SW480 (cell line): ENCODE results near the gene RBM47.

Experiments used
- DNase-seq: peaks from one replicate; pipeline ENCODE4 v3.0.0-alpha.2; 2016; ENCODE audit warnings: low spot score

Gene RBM47

GRCh38 chr4:40586729-40587128, 42.9 kb downstream of the RBM47 start:
- DNase-seq: no peak

DNA sequence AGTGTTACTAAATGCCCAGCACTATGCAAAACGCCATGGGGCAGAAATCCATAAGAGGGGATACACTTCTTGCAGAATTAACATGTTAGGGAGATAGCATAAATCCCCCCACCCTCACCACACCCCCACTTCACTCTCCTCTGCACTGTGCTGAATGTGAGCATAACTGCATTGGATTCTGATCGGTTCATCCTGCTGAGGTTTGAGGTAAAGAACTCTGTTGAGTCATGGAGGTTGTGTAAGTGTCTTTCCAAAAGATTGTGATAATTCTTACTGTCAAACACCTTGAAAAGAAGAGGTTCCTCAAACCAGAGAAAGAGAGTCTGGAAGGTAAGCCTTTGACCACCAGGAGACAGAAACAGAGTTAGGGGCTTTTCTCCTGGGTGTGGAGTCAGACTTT, 43.6 kb downstream of the RBM47 start:
- DNase-seq: no peak

GRCh38 chr4:40585201-40585799, 44.4 kb downstream of the RBM47 start:
- DNase-seq: no peak

GRCh38 chr4:40584517-40585141, 45.0 kb downstream of the RBM47 start:
- DNase-seq: no peak

DNA sequence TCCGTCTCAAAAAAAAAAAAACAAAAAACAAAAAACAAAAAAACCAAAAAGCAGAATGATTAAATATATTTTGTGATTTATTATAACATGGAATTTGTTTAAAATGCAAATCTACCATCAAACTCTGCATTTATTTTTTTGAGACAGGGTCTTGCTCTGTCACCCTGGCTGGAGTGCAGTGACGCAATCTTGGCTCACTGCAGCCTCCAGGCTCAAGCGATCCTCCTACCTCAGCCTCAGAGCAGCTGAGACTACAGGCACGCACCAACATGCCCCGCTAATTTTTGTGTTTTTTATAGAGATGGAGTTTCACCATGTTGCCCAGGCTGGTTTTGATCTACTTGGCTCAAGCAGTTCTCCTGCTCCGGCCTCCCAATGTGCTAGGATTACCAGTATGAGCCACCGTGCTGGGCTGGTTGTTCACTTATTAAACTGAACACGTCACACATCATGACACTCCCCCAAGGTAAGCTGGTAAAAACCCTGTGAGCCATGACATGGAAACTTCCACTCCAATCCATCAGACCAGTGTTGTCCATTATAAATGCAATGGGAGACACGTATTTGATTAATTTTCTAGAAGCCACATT, 45.7 kb downstream of the RBM47 start:
- DNase-seq: no peak

GRCh38 chr4:40582413-40582812, 47.3 kb downstream of the RBM47 start:
- no peak for DNase-seq

GRCh38 chr4:40581254-40582140, 48.2 kb downstream of the RBM47 start:
- DNase-seq: no peak

DNA sequence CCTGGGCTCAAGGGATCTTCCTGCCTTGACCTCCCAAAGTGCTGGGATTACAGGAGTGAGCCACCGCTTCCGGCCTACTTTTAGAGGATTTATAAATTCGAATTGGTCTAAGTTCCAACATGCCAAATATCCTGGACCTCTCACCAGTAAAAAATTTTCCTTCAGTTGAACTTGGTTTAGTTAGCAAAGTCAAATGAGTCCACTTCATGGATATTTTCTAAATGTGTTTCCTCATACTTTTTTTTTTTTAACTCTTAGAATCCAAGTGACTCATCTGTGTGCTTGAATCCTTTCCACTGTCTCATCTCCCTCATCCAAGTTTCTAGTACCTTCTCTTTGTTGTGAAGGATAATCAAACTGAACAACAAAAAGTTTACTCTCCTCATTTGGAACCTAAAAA, 49.7 kb downstream of the RBM47 start:
- no peak for DNase-seq

GRCh38 chr4:40577588-40578253, 51.9 kb downstream of the RBM47 start:
- no peak for DNase-seq

- peak; percentile 74 for DNase-seq
These were observed 52.8 kb downstream of the RBM47 start for GRCh38 chr4:40576651-40577480.

- no peak for DNase-seq
These were observed 53.8 kb downstream of the RBM47 start for GRCh38 chr4:40575846-40576245.

GRCh38 chr4:40573593-40574311, 55.9 kb downstream of the RBM47 start:
- DNase-seq: no peak

DNA sequence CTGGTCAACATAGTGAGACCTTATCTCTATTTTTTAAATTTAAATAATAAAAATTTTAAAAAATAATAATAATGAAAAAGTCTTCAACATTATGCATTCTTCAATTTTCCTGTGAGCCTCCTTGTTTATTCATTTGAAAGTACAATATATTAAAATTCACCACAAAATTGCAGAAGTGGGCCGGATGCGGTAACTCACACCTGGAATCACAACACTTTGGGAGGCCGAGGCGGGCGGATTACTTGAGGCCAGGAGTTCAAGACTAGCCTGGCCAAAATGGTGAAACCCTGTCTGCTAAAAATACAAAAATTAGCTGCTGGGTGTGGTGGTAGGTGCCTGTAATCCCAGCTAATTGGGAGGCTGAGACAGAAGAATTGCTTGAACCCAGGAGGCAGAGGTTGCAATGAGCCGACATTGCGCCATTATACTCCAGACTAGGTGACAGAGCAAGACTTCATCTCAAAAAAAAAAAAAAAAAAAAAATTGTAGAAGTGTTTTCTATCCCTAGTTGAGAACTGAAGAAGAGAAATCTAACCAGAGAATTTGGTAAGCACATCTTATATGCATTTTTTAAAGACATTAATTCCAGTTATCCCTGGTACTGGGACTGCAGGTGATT, 56.9 kb downstream of the RBM47 start:
- DNase-seq: no peak

DNA sequence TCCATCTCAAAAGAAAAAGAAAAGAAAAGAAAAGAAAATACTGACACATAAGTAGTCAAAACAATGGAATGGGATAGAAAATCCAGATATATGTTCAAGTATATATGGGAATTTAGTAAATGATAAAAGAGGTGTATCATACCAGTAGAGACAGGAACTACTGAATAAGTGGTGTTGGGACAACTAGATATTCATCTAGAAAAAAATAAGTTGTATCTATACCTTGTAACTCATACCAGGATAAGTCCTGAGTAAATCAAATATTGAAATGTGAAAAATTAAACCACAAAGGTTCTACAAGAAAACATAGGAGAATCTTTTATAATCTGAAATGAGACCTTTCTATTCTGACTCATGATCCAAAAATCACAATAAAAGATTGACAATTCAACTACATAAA, 58.5 kb downstream of the RBM47 start:
- no peak for DNase-seq

DNA sequence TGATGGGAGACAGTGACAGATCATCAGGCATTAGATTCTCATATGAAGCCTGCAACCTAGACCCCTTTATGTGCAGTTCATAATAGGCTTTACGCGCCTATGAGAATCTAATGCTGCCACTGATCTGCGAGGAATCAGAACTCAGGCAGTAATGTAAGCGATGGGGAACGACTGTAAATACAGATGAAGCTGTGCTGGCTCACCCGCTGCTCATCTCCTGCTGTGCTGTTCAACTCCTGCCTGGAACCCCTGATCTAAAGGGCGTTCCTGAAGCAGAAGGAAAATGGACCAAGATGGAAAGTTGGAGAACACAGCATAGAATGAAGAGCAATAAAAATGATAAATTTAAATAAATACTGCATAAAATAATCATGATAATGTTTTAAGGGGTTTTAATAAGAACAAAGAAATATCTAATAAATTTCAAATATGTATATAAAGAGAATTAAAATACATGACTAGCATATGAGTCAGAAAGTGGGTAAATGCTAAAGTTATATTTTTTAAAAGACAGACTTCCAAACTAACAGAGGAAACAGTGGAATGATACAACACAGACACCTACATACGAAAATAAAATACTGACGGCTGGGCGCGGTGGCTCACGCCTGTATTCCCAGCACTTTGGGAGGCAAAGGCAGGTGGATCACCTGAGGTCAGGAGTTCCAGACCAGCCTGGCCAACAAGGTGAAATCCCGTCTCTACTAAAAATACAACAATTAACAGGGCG, 59.2 kb downstream of the RBM47 start:
- DNase-seq: no peak

DNA sequence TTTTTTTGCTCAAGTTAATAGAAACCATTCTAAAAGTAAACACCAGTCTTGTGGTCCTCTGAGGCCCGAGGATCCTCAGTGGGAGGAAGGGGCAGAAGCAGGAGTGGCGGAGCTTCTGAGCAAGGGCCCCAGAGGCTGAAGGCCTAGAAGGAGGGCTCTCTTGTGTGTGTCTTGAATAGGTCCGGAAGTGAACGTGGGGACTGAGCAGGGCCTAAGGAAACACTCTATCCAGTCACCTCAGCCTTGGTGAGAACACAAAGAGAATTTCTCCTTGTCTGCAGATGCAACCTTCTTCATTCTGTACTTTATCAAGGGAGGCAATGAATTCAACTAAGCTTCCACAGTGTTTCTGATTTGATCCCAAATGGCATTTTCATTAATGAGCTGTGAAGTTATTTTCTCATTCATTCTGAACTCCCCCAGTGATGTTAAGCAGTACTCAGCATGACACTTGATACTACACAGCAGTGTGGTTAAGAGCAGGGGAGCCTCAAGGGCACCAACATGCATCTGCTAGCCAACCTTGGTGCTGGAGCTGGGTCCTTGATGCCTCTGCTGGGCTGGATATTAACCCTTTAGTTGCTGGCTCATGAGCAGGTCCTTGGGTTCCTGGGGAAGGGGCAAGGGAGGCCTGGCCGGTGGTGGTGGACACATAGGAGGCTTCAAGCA, 64.7 kb downstream of the RBM47 start:
- no peak for DNase-seq

- peak; percentile 37 for DNase-seq
These were observed 65.7 kb downstream of the RBM47 start for GRCh38 chr4:40564004-40564403.

DNA sequence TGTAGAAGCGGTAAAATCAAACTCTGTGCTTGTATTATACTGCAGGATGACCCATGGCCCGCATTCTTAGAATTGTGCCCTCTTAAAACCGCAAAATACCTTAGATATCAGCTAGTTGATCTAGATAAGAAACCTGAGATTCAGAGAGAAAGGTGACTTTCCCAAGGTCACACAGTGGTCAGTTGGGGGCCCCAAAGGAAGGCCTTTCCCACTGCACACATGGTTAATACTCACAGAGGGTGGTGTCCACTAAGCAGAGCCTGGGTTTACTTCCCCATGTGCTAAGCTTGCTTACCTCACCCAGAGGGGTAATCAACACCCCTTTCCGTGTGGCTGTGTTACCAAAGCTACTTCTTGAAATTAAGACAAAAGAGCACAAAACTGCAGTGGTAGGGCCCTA, 66.3 kb downstream of the RBM47 start:
- peak; percentile 33 for DNase-seq

GRCh38 chr4:40562681-40563080, 67.0 kb downstream of the RBM47 start:
- no peak for DNase-seq
